ENCODE results near the gene QRICH2.

The QRICH2 gene

GRCh38 chr17:76272541-76273444, 35.3 kb downstream of the QRICH2 start:
- H3K27ac ChIP-seq (ENCODE audit: poor library complexity, severe bottlenecking) = no peak overlapping the region
- TF ChIP-seq CTCF (IDR thresholded peaks at IDR 0.05; ENCODE audit: poor library complexity, severe bottlenecking) = no peak

DNA sequence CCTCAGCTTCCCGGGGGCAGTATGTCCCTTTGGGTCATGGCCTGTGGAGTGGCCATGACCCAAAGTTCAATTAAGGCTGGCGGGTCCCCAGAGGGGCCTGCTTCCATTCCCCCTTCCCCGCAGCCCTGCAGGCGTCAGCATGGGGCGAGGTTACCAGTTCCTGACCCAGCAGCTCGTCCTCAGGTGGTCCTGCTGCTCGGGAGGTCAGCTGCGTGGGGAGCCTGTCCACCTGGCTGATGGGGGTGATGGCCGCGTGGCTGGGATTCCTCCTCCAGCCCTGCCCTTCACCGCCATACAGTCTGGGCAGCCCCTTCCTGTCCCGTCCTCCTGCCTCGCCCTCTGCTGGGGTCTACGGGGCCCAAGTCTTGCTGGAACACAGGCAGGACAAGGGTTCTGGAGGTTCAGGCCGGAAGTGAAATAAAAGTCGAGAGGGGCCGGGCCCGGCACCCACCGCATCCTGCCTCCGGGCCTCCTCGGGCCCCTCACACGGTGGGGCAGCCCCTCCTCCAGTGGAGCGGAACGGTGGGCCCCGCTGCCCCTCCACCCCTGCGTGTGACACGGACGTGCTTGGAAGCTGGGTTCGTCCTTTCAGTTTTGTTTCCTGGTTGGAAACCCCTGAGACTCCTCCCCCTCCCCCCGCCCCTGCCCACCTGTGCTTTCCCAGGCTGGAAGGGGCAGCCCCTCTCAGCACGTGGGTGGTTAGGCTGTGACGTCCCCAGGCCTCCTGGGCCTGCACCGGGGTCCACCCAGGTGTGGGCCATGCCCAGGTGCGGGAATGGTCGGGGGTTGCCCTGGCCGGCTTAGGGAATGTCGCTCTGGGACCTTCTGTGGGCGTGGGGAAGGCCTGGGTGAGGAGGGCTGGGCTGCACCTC, 36.2 kb downstream of the QRICH2 start:
- Histone ChIP-seq H3K4me1 (ENCODE audit: insufficient read depth, poor library complexity, severe bottlenecking) (peaks cover 17% of the 10 kb centered on the region), H3K36me3 (ENCODE audit: low read depth) (peaks cover 21% of the 10 kb centered on the region), H3K27me3 (ENCODE audit: insufficient read depth, poor library complexity, severe bottlenecking) (no peaks in the 10 kb centered on the region), H3K4me3 (ENCODE audit: severe bottlenecking) (no peak overlapping the region), H3K9me3 (ENCODE audit: severe bottlenecking) (no peaks in the 10 kb centered on the region), H3K27ac (ENCODE audit: poor library complexity, severe bottlenecking) (no peak overlapping the region)
- DNase-seq (ENCODE audit: low spot score) (no peak), ATAC-seq (ENCODE audit: low read depth) (no peak)
- no peak for TF ChIP-seq CTCF (IDR thresholded peaks at IDR 0.05; ENCODE audit: poor library complexity, severe bottlenecking)

More at GRCh38 chr17:76272541-76273444, 35.3 kb downstream of the QRICH2 start:
- Histone ChIP-seq H3K27me3 (ENCODE audit: insufficient read depth, poor library complexity, severe bottlenecking) (no peaks in the 10 kb centered on the region), H3K36me3 (ENCODE audit: low read depth) (peaks cover 16% of the 10 kb centered on the region), H3K9me3 (ENCODE audit: severe bottlenecking) (no peaks in the 10 kb centered on the region), H3K4me1 (ENCODE audit: insufficient read depth, poor library complexity, severe bottlenecking) (peaks cover 10% of the 10 kb centered on the region), H3K4me3 (ENCODE audit: severe bottlenecking) (no peak overlapping the region)
- DNase-seq (ENCODE audit: low spot score) = no peak
- ATAC-seq (ENCODE audit: low read depth) = no peak

DNA sequence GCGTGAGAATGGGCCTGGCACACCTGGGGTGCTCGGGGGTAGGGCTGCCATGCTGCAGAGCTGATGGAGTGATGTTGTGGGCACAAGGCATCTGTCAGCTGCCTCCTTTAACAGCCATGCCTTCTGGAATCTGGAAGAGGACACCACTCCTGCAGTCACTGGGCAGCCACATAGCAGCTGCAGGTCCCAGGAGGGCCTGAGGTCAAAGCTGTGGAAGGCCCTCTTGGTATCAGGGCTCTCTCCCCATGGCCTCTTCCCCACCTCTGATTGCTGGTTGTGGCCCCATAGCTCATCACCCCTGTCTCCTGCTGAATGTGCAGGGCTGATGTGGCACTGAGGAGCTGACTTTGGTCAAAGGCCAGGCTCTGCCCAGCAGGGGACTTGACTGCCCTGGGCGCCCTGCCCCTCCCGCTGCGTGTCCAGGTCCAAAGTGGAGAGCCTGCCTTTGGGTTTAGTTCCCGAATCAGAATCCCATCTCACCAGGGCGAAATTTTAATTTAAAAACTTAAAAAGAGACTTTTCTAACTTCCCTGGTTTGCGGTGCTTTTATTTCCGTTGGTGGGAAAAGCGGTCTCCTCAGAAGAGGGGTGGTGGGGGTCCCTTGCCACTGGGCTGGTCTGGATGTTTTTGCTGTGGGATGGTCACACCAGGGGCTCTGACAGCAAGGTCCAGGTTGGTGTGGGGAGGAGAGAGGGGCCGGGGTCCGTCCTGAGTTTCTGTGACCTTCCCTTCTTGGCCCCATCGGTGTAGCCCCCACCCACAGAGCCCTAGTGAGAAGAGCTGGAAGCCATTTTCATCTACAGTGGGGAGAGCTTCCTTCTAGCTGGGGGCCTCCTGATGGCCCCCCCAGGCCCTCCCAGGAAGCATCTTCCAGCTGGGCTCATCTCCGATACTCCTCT, 37.1 kb downstream of the QRICH2 start:
- H3K27ac ChIP-seq (ENCODE audit: poor library complexity, severe bottlenecking) = no peak overlapping the region
- TF ChIP-seq CTCF (IDR thresholded peaks at IDR 0.05; ENCODE audit: poor library complexity, severe bottlenecking) = no peak
- H3K36me3 ChIP-seq (ENCODE audit: low read depth) = peaks cover 21% of the 10 kb centered on the region
- ATAC-seq (ENCODE audit: low read depth) = no peak
- H3K27me3 ChIP-seq (ENCODE audit: insufficient read depth, poor library complexity, severe bottlenecking) = no peaks in the 10 kb centered on the region
- H3K9me3 ChIP-seq (ENCODE audit: severe bottlenecking) = no peaks in the 10 kb centered on the region
- no peak for DNase-seq (ENCODE audit: low spot score)
- no peak overlapping the region for H3K4me3 ChIP-seq (ENCODE audit: severe bottlenecking)
- peaks cover 22% of the 10 kb centered on the region for H3K4me1 ChIP-seq (ENCODE audit: insufficient read depth, poor library complexity, severe bottlenecking)

GRCh38 chr17:76270127-76270592, 37.9 kb downstream of the QRICH2 start:
- Histone ChIP-seq H3K4me1 (ENCODE audit: insufficient read depth, poor library complexity, severe bottlenecking) (peaks cover 22% of the 10 kb centered on the region), H3K27ac (ENCODE audit: poor library complexity, severe bottlenecking) (no peak overlapping the region), H3K9me3 (ENCODE audit: severe bottlenecking) (no peaks in the 10 kb centered on the region), H3K4me3 (ENCODE audit: severe bottlenecking) (no peak overlapping the region), H3K36me3 (ENCODE audit: low read depth) (peaks cover 21% of the 10 kb centered on the region), H3K27me3 (ENCODE audit: insufficient read depth, poor library complexity, severe bottlenecking) (no peaks in the 10 kb centered on the region)
- no peak for TF ChIP-seq CTCF (IDR thresholded peaks at IDR 0.05; ENCODE audit: poor library complexity, severe bottlenecking)
- no peak for DNase-seq (ENCODE audit: low spot score)
- ATAC-seq (ENCODE audit: low read depth) = no peak
